GM12872 (cell line): ENCODE measurements around the gene SMIM8.

Experiments
- TF ChIP-seq, protein P1 (sequence below): IDR thresholded peaks from 3 replicates; pipeline ENCODE4 v1.5.1; 2011; ENCODE audit warnings: low read depth, mild to moderate bottlenecking, low read length, moderate library complexity; ENCODE audit not compliant: insufficient read depth

Gene SMIM8

DNA sequence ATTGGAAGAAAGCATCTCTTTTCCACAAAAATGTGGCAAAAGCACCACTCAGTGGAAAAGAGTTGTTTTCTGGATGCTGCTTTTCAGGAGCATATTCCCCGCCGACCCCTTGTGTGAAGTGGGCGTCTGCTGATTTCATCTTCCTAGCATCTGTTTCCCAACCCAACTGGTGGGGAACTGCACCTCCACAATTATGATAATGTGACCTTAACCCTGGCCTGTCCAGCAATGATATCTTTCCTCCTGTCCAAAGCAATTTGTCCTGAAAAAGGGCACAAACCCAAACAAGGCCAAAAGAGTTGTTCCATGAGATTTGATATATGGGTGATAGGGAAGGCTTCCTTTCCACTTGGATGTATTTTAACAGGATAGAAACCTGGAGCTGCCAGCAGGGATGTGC, 7.3 kb upstream of the SMIM8 start:
- TF ChIP-seq, protein P1, sequence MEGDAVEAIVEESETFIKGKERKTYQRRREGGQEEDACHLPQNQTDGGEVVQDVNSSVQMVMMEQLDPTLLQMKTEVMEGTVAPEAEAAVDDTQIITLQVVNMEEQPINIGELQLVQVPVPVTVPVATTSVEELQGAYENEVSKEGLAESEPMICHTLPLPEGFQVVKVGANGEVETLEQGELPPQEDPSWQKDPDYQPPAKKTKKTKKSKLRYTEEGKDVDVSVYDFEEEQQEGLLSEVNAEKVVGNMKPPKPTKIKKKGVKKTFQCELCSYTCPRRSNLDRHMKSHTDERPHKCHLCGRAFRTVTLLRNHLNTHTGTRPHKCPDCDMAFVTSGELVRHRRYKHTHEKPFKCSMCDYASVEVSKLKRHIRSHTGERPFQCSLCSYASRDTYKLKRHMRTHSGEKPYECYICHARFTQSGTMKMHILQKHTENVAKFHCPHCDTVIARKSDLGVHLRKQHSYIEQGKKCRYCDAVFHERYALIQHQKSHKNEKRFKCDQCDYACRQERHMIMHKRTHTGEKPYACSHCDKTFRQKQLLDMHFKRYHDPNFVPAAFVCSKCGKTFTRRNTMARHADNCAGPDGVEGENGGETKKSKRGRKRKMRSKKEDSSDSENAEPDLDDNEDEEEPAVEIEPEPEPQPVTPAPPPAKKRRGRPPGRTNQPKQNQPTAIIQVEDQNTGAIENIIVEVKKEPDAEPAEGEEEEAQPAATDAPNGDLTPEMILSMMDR = no peak

DNA sequence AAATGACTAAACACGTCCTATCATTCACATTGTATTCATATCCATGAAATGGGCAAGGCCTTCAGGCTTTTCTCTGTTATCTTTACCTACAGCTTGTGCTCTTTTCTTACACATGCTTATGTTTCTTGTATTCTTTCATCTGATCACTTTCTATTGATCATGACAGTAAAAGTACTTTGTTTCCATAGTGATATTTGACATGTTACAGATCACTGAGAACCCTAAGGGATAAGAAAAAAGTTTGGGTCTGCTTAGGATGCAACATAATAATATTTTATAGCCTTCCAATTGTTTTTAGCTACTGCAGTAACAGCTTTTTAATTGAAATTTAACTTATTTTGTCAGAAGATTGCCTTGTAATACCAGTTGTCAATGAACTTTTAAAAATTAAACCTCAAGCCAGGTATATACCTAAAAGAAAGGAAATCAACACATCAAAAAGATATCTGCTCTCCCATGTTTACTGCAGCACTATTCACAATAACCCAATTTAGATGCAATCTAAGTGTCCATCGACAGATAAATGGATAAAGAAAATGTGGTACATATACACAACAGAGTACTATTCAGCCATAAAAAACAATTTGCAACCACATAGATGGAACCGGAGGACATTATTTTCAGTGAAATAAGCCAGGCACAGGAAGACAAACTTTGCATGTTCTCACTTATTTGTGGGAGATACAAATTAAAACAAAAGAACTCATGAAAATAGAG, 3.0 kb upstream of the SMIM8 start:
- TF ChIP-seq, protein P1 = no peak

DNA sequence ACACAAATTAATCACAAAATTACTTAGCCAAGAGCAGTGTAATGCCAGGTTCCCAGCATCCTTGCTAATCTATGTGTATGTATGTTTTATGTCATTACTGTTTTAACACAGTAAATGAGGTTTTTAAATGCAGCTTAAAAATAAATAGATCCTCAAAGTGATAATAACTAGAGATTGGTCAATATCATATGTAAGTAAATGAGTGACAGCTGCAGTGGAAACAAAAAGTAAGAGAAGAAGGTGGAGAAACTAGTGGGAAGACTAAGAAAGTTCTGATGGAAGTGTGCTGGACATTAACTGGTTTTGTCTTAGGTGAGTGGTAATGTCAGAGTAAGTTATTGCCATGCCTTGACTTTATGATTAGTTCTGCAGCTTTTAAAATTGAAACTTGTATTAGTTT, 8.6 kb downstream of the SMIM8 start:
- TF ChIP-seq, protein P1 = no peak

- TF ChIP-seq, protein P1 = no peak
These were observed 10.6 kb downstream of the SMIM8 start for GRCh38 chr6:87333033-87333432.

- TF ChIP-seq, protein P1 = no peak
These were observed 11.3 kb downstream of the SMIM8 start for GRCh38 chr6:87333591-87334181.

- TF ChIP-seq, protein P1 = no peak
These were observed 12.3 kb downstream of the SMIM8 start for GRCh38 chr6:87334683-87335082.

GRCh38 chr6:87336367-87336766, 14.0 kb downstream of the SMIM8 start:
- TF ChIP-seq, protein P1 = no peak
